GM12878 (cell line): Measurements from ENCODE around the gene TAS2R42. TPM values are rescaled to one million over a fixed set of nuclear protein-coding genes. Genes with fewer than 3 reads are reported as not detected.

ENCODE experiments used
- ATAC-seq: fragments of 200-7000 bp; cut with Tn5 transposase; 3 replicates; pipeline ENCODE4 v1.9.1; 2020; ENCODE audit warnings: mild to moderate bottlenecking, moderate library complexity
- BruUV-seq: library from RNA; stranded (reverse); fragments of 400-500 nt; replicated peaks from 2 replicates; lab custom pipeline; 2021; lab: Mats Ljungman, UMichigan
- CTCF ChIA-PET: fragments of 300-600 bp; sonication (Branson Sonifier 250); formaldehyde crosslinking; extraction: SDS; loops from one replicate; lab custom pipeline; 2021; ENCODE audit warnings: inconsistent platforms; lab: Yijun Ruan, JAX
- POLR2A ChIA-PET: fragments of 350-600 bp; formaldehyde crosslinking; extraction: SDS; loops from one replicate; lab custom pipeline; 2021; ENCODE audit warnings: inconsistent platforms; lab: Charles Lee
- RAD21 ChIA-PET: fragments of 300-600 bp; sonication (Branson Sonifier 250); formaldehyde crosslinking; loops from one replicate; lab custom pipeline; 2023; ENCODE audit warnings: antibody characterized with exemption; ENCODE audit not compliant: unreplicated experiment; lab: Charles Lee
- SMC1A ChIA-PET: fragments of 300-600 bp; sonication (Branson Sonifier 250); formaldehyde crosslinking; loops from one replicate; lab custom pipeline; 2023; ENCODE audit not compliant: unreplicated experiment, uncharacterized antibody; lab: Charles Lee
- DNase-seq: peaks from one replicate; pipeline ENCODE4 v3.0.0-alpha.2; 2011; ENCODE audit warnings: low read depth, low spot score
- FAIRE-seq: peaks from 3 replicates; lab custom pipeline; 2011; peaks lifted over from hg19 to GRCh38; lab: Jason Lieb, UNC
- H2AFZ ChIP-seq: 2 replicates; pipeline ENCODE4 v1.6.0; 2011; ENCODE audit warnings: low read depth, low read length, control low read depth; ENCODE audit not compliant: control insufficient read depth
- H3K27ac ChIP-seq: 2 replicates; pipeline ENCODE4 v1.5.1; 2011; ENCODE audit warnings: control low read depth; ENCODE audit not compliant: control insufficient read depth, insufficient read depth
- H3K27me3 ChIP-seq, 2 experiments: replicated peaks in 1 of 2; 2 replicates each; pipeline versions ENCODE4 v1.6.0 to v1.6.1; 2011; ENCODE audit warnings: low read length in 1 of 2; ENCODE audit not compliant: control insufficient read depth in 2 of 2, insufficient read depth in 2 of 2
- H3K36me3 ChIP-seq, 2 experiments: 2 replicates each; pipeline ENCODE4 v1.5.1; 2011; ENCODE audit warnings: low read length in 1 of 2; ENCODE audit not compliant: control insufficient read depth in 2 of 2, insufficient read depth in 2 of 2
- H3K4me1 ChIP-seq: 2 replicates; pipeline ENCODE4 v1.6.1; 2011; ENCODE audit warnings: mild to moderate bottlenecking, low read length, moderate library complexity, mixed read lengths; ENCODE audit not compliant: control insufficient read depth, insufficient read depth
- H3K4me2 ChIP-seq: 2 replicates; pipeline ENCODE4 v1.6.0; 2011; ENCODE audit warnings: control low read depth; ENCODE audit not compliant: control insufficient read depth, insufficient read depth
- H3K4me3 ChIP-seq: fragments of 200-600 bp; sonication (generic); 2 replicates; pipeline ENCODE4 v1.5.1; 2016
- H3K79me2 ChIP-seq: 2 replicates; pipeline ENCODE4 v1.6.0; 2011; ENCODE audit warnings: low read length; ENCODE audit not compliant: control insufficient read depth, insufficient read depth
- H3K9ac ChIP-seq: 2 replicates; pipeline ENCODE4 v1.8.0; 2011; ENCODE audit warnings: low read length, control low read depth, mixed read lengths; ENCODE audit not compliant: control insufficient read depth, insufficient read depth
- H3K9me3 ChIP-seq: replicated peaks from 3 replicates; pipeline ENCODE4 v1.5.1; 2011; ENCODE audit warnings: mild to moderate bottlenecking, low read length; ENCODE audit not compliant: control insufficient read depth, insufficient read depth
- H4K20me1 ChIP-seq: 2 replicates; pipeline ENCODE4 v1.6.0; 2011; ENCODE audit not compliant: control insufficient read depth, insufficient read depth
- BRCA1 ChIP-seq: IDR thresholded peaks from 2 replicates; pipeline ENCODE4 v1.6.1; 2011; ENCODE audit warnings: low read depth, low read length, improper control_type of control experiment
- CREB1 ChIP-seq: IDR thresholded peaks from 2 replicates; pipeline ENCODE4 v1.6.1; 2012; ENCODE audit warnings: low read depth, mild to moderate bottlenecking, inconsistent platforms
- DPF2 ChIP-seq: fragments of 450-650 bp; IDR thresholded peaks from 2 replicates; pipeline ENCODE4 v1.6.1; 2017; ENCODE audit warnings: mild to moderate bottlenecking
- MEF2A ChIP-seq: IDR thresholded peaks from 2 replicates; pipeline ENCODE4 v1.6.1; 2011; ENCODE audit warnings: low read depth, mild to moderate bottlenecking, low read length, moderate library complexity; ENCODE audit not compliant: insufficient read depth
- NFYB ChIP-seq: IDR thresholded peaks from 2 replicates; pipeline ENCODE4 v1.6.1; 2011; ENCODE audit warnings: low read depth, mild to moderate bottlenecking, low read length, improper control_type of control experiment, moderate library complexity; ENCODE audit not compliant: insufficient read depth
- PRDM15 ChIP-seq: fragments of 450-650 bp; formaldehyde crosslinking; IDR thresholded peaks from 2 replicates; pipeline ENCODE4 v1.4.0; 2020; ENCODE audit warnings: mild to moderate bottlenecking, moderate library complexity
- TARDBP ChIP-seq: IDR thresholded peaks from 2 replicates; pipeline ENCODE4 v1.6.1; 2016; ENCODE audit warnings: borderline replicate concordance
- ZBTB40 ChIP-seq: fragments of 450-650 bp; IDR thresholded peaks from 2 replicates; pipeline ENCODE4 v1.6.1; 2016; ENCODE audit warnings: mild to moderate bottlenecking, moderate library complexity, borderline replicate concordance
- ZNF24 ChIP-seq: fragments of 450-650 bp; IDR thresholded peaks from 2 replicates; pipeline ENCODE4 v1.6.1; 2017; ENCODE audit warnings: antibody characterized with exemption, mild to moderate bottlenecking
- ZNF384 ChIP-seq: IDR thresholded peaks from 2 replicates; pipeline ENCODE4 v1.6.1; 2012; ENCODE audit warnings: low read depth, mild to moderate bottlenecking, low read length, improper control_type of control experiment, borderline replicate concordance
- ZNF592 ChIP-seq: fragments of 450-650 bp; IDR thresholded peaks from 2 replicates; pipeline ENCODE4 v1.6.1; 2017; ENCODE audit warnings: mild to moderate bottlenecking, moderate library complexity
- WGBS: methylation state at CpG from one replicate; pipeline ENCODE4 v1.1.6; 2016; ENCODE audit warnings: low lambda C conversion rate; ENCODE audit not compliant: insufficient replicate concordance, insufficient coverage; ENCODE audit errors: missing lambda C conversion rate; 5-methylcytosine and 5-hydroxymethylcytosine counted together
- in situ Hi-C: fragments of 300-500 bp; cut with MboI; formaldehyde crosslinking; loops from 9 replicates; pipeline ENCODE4 v1.14.3; 2018; ENCODE audit warnings: mixed read lengths
- intact Hi-C: fragments of 100-400 bp; cut with micrococcal nuclease; formaldehyde crosslinking; loops from one replicate; pipeline ENCODE4 v1.14.2; 2022; ENCODE audit not compliant: unreplicated experiment
- polyA plus RNA-seq, 11 experiments: library from polyadenylated mRNA; depleted of rRNA in 4 of 11; unstranded in 6 of 11; stranded (reverse) in 5 of 11; fragments of >200 nt; fragmentation: Nextera tagmentation in 4 of 11; fragmentation: Illumina TruSeq in 1 of 11; extraction: Ambion mirVana in 4 of 11; extraction: Trizol in 1 of 11; gene quantifications; 1 replicate in 1 of 11; 2 replicates in 10 of 11; pipeline versions ENCODE4 v1.2.1 to v1.2.3, GENCODE V29; 2011 to 2016; ENCODE audit warnings: inconsistent platforms in 2 of 11, missing spikeins in 2 of 11, low read depth in 1 of 11
- total RNA-seq, 4 experiments: library from RNA; depleted of rRNA in 3 of 4; stranded (reverse); fragments of >200 nt in 3 of 4; fragmentation: Illumina TruSeq in 1 of 4; extraction: Trizol in 1 of 4; gene quantifications; 2 replicates each; pipeline versions ENCODE4 v1.2.1 to v1.2.3, GENCODE V29; 2013 to 2021

TAS2R42 gene
- total and polyA plus RNA-seq, 10 of the 15 experiments (the other 5 are each of a cell fraction or from before 2014, with no cell fraction given) = not detected

- Histone ChIP-seq H2AFZ (no peak overlapping the region), H3K4me2 (no peak overlapping the region), H3K27me3 (no peaks in the 10 kb centered on the region; a peak in 1 of 4 replicates), H3K4me1 (no peaks in the 10 kb centered on the region), H3K4me3 (no peak overlapping the region), H3K36me3 (no peaks in the 10 kb centered on the region), H4K20me1 (no peaks in the 10 kb centered on the region), H3K79me2 (no peaks in the 10 kb centered on the region), H3K9me3 (no peaks in the 10 kb centered on the region; the same call in 2 of the 3 replicates), H3K9ac (no peak overlapping the region), H3K27ac (no peak overlapping the region)
- SMC1A ChIA-PET = interaction anchor here (0.6 to 0.7 kb wide), 2 partner anchors 29 to 576 kb away, joined by 3 read pairs; no protein-coding TSS in a partner anchor
- no peak for FAIRE-seq
- RAD21 ChIA-PET = no interaction called here
- no peak for DNase-seq
- WGBS = 100% methylated on average over 2 of the region's 3 CpGs
- CTCF ChIA-PET = interaction anchor here (0.8 to 0.9 kb wide), 2 partner anchors 14 to 283 kb away, joined by 3 to 4 read pairs; no protein-coding TSS in a partner anchor
- in situ Hi-C loops (no loop called here), intact Hi-C loops (no loop called here)
- ATAC-seq = no peak
- no TSS peak for BruUV-seq
- POLR2A ChIA-PET = no interaction called here
- TF ChIP-seq MEF2A = no peak
- no peak for TF ChIP-seq PRDM15 (CRISPR knock-in tag)
- TF ChIP-seq CREB1 = no peak
- no peak for TF ChIP-seq ZNF24
- no peak for TF ChIP-seq TARDBP
- no peak for TF ChIP-seq BRCA1
- TF ChIP-seq NFYB = no peak
- no peak for TF ChIP-seq ZNF592
- TF ChIP-seq ZNF384 = no peak
- TF ChIP-seq DPF2 = no peak
- no peak for TF ChIP-seq ZBTB40
These were observed 17.4 kb upstream of the TAS2R42 start for GRCh38 chr12:11204173-11204572.
